ENCODE data around the gene HAL.

The HAL gene

DNA sequence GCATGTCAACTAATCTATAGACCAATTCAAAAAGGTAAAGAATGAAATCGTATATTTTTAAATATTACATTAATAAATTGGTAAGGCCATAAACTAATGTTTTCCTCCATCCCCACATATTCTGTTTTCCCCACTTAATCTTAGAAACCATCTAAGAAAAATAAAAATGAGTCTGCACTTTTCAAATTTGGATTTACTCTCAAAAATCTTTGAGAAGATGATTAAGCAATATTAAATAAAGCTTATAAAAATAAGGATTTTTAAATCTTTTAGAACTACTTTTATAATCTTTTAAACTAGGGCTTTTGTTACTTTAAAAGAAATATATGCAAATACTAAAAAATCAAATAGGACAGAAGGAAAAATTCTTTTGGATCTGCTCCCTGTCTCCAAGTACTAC, 10.6 kb upstream of the HAL start:
- FAIRE-seq, result no peak
- DNase-seq (ENCODE audit: insufficient read length, low spot score), result no peak
- TF ChIP-seq, protein P1, sequence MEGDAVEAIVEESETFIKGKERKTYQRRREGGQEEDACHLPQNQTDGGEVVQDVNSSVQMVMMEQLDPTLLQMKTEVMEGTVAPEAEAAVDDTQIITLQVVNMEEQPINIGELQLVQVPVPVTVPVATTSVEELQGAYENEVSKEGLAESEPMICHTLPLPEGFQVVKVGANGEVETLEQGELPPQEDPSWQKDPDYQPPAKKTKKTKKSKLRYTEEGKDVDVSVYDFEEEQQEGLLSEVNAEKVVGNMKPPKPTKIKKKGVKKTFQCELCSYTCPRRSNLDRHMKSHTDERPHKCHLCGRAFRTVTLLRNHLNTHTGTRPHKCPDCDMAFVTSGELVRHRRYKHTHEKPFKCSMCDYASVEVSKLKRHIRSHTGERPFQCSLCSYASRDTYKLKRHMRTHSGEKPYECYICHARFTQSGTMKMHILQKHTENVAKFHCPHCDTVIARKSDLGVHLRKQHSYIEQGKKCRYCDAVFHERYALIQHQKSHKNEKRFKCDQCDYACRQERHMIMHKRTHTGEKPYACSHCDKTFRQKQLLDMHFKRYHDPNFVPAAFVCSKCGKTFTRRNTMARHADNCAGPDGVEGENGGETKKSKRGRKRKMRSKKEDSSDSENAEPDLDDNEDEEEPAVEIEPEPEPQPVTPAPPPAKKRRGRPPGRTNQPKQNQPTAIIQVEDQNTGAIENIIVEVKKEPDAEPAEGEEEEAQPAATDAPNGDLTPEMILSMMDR (IDR thresholded peaks at IDR 0.05; ENCODE audit: insufficient read depth, missing control alignments), result no peak

DNA sequence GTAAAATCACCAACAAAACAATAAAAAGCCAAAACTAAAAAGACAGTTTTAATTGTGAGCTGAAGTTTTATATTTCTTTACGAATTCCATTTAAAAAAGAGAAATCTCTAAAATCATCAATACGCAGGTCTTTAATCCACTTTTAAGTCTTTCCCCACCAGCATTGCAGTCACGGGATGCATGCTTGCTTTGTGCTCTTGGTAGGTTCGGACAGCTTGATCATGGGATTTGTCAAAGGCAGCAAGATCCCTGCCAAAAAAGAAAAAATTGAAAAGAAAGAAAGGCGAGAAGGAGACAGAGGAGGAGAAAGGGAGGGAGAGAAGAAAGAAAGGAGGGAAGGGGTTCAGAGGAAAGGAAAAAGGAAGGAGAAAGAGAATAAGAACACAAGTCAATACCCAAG, 4.7 kb upstream of the HAL start:
- FAIRE-seq, result no peak

DNA sequence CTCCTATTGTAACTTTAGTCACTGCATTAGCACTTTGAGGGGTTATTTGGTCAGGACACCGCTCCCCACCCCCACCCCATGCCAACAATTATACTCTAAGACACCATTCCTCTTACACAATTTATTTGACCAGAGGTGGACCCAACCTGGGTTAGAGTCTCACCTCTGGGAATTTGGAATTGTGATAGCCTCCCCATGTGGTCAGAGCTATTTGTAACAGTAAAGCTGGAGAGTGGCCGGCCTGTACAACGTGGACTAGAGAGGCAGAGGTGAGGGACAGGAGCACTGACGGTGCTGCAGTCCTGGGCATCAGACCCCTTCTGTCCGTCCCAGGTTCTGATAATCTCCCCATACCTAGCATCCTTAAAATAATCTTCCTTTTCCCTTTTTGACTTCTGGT, 3.3 kb upstream of the HAL start:
- FAIRE-seq (no peak), DNase-seq (ENCODE audit: insufficient read length, low spot score) (no peak)
- TF ChIP-seq, protein P1 (IDR thresholded peaks at IDR 0.05; ENCODE audit: insufficient read depth, missing control alignments), result no peak

More for the DNA sequence above, 4.7 kb upstream of the HAL start:
- no peak for DNase-seq (ENCODE audit: insufficient read length, low spot score)
- TF ChIP-seq, protein P1 (IDR thresholded peaks at IDR 0.05; ENCODE audit: insufficient read depth, missing control alignments), result no peak

DNA sequence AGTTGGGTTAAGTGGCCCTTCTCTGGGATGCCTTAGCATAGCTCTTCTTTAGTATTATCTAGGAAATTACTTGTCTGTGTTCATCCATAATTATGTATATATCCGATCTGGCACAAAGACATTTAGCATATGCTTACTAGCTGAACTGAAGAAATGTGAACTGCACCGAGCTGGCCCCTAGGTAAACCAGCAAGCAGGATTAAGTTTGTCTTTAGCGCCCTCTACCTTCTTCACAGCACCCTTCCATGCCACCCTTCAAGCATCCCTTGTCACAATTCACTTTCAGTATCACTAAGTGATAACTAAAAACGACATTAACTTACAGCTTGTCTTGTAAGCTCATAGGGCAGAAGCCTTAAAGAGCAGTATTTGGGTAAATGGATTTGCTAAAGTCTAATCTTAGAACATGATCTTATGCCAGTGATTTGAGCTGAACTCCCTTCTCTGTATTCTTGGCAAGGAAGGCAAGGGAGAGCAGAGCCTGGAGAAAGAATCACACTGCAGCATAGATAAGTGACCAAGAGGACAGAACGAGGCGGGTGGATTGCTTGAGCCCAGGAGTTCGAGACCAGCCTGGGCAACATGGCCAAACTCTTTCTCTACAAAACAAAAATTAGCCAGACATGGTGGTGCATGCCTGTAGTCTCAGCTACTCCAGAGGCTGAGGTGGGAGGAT, 2.6 kb upstream of the HAL start:
- FAIRE-seq, result no peak
- DNase-seq (ENCODE audit: insufficient read length, low spot score), result peak; percentile 28
- TF ChIP-seq, protein P1 (IDR thresholded peaks at IDR 0.05; ENCODE audit: insufficient read depth, missing control alignments), result peak; percentile 73

DNA sequence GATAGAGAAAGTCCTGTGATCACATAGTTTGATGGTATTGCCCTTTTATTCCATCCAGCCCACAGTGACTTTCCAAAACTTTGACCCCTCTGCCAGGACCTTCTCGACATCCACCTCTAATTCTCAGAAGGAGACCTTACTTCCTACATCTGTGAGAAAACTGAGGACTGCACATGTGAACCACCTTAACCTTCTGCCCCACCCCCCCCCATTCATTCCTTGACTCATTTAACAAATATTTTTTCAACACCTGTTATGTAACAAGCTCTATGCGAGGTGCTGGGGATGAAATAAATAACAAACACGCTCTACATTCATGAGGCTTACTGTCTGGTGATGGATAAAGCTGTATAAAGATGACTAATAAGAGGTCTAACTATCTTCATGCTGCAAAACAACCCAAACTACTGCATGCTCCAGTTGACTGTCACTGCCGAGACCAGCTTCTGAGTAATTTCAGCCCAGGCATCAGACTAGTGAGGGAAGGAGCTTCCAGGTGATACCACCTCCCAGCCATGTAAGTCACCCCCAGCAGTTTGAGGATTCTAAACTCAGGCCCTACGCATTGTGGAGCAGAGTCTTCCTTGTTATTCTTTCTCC, 1.9 kb upstream of the HAL start:
- no peak for DNase-seq (ENCODE audit: insufficient read length, low spot score)
- FAIRE-seq, result no peak
- TF ChIP-seq, protein P1 (IDR thresholded peaks at IDR 0.05; ENCODE audit: insufficient read depth, missing control alignments), result no peak

DNA sequence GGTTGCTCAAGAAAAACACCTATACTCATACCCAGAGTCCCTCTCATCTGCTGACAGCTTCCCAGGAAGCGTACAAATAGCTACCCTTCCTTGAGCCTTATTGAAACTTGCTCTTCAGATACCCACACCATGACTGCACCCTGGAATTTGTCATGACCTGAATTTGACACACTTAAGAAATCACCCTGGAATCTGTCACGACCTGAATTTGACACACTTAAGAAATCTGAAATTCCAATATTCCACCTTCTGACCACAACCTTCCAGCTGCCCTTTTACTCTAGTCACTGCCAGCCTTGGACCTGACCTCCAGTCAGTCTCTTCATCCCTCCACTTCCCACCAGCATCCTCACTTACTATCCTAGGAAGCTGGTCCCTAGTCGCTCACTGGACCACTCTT, 1.1 kb upstream of the HAL start:
- DNase-seq (ENCODE audit: insufficient read length, low spot score) (no peak), FAIRE-seq (no peak)
- TF ChIP-seq, protein P1 (IDR thresholded peaks at IDR 0.05; ENCODE audit: insufficient read depth, missing control alignments), result no peak

Measured in D721Med (cell line).